WTC11 (cell line): Measurements from ENCODE around the gene RTF1.

ENCODE experiments used
- JUN ChIP-seq: sonication (generic); formaldehyde crosslinking; IDR thresholded peaks from 2 replicates; pipeline ENCODE4 v1.8.0; 2023; ENCODE audit warnings: mild to moderate bottlenecking, missing genetic modification reagents
- TF ChIP-seq, protein P1 (sequence below): fragments of 200-600 bp; IDR thresholded peaks from 2 replicates; pipeline ENCODE4 v1.8.0; 2022; ENCODE audit warnings: antibody characterized with exemption
- TF ChIP-seq, protein P2 (sequence below): sonication (generic); formaldehyde crosslinking; conservative IDR thresholded peaks from 2 replicates; pipeline ENCODE4 v1.8.1; 2023; ENCODE audit warnings: mild to moderate bottlenecking, low read depth, missing genetic modification reagents, moderate library complexity
- TF ChIP-seq, protein P3 (sequence below): sonication (generic); formaldehyde crosslinking; IDR thresholded peaks from 2 replicates; pipeline ENCODE4 v1.8.0; 2023; ENCODE audit warnings: mild to moderate bottlenecking, missing genetic modification reagents

DNA sequence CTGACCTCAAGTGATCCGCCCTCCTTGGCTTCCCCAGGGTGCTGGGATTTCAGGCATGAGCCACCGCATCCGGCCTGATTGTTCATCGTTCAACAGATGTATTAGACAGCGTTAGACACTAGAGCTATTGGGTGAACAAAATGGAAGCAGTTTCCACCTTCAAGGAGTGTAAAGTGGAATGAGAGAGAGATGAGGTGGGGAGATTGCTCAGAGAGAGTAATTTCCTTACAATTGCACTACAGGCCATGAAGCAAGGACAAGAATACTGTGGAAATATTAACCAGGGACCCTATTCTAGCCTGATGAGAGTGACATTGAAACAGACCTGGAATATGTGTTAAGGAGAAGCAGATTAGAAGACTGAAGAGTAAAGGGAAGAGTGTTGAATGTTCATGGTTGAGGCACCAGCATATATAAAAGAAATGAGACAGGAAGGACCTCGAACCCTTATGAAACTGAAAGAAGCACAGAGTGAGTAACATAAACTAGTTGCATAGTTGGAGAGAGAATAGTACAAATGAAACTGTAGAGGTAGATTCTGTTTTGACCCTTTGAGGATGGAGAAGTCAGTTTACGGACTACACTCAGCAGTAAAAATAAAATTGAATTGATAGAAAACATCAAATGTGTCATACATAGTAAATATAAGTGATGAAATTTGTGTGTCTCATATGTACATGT is 7.2 kb downstream of the RTF1 start:
- TF ChIP-seq, protein P1, sequence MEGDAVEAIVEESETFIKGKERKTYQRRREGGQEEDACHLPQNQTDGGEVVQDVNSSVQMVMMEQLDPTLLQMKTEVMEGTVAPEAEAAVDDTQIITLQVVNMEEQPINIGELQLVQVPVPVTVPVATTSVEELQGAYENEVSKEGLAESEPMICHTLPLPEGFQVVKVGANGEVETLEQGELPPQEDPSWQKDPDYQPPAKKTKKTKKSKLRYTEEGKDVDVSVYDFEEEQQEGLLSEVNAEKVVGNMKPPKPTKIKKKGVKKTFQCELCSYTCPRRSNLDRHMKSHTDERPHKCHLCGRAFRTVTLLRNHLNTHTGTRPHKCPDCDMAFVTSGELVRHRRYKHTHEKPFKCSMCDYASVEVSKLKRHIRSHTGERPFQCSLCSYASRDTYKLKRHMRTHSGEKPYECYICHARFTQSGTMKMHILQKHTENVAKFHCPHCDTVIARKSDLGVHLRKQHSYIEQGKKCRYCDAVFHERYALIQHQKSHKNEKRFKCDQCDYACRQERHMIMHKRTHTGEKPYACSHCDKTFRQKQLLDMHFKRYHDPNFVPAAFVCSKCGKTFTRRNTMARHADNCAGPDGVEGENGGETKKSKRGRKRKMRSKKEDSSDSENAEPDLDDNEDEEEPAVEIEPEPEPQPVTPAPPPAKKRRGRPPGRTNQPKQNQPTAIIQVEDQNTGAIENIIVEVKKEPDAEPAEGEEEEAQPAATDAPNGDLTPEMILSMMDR, result no peak
- no peak for TF ChIP-seq JUN (CRISPR knock-in tag)
- TF ChIP-seq, protein P2, sequence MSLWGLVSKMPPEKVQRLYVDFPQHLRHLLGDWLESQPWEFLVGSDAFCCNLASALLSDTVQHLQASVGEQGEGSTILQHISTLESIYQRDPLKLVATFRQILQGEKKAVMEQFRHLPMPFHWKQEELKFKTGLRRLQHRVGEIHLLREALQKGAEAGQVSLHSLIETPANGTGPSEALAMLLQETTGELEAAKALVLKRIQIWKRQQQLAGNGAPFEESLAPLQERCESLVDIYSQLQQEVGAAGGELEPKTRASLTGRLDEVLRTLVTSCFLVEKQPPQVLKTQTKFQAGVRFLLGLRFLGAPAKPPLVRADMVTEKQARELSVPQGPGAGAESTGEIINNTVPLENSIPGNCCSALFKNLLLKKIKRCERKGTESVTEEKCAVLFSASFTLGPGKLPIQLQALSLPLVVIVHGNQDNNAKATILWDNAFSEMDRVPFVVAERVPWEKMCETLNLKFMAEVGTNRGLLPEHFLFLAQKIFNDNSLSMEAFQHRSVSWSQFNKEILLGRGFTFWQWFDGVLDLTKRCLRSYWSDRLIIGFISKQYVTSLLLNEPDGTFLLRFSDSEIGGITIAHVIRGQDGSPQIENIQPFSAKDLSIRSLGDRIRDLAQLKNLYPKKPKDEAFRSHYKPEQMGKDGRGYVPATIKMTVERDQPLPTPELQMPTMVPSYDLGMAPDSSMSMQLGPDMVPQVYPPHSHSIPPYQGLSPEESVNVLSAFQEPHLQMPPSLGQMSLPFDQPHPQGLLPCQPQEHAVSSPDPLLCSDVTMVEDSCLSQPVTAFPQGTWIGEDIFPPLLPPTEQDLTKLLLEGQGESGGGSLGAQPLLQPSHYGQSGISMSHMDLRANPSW, result no peak
- TF ChIP-seq, protein P3, sequence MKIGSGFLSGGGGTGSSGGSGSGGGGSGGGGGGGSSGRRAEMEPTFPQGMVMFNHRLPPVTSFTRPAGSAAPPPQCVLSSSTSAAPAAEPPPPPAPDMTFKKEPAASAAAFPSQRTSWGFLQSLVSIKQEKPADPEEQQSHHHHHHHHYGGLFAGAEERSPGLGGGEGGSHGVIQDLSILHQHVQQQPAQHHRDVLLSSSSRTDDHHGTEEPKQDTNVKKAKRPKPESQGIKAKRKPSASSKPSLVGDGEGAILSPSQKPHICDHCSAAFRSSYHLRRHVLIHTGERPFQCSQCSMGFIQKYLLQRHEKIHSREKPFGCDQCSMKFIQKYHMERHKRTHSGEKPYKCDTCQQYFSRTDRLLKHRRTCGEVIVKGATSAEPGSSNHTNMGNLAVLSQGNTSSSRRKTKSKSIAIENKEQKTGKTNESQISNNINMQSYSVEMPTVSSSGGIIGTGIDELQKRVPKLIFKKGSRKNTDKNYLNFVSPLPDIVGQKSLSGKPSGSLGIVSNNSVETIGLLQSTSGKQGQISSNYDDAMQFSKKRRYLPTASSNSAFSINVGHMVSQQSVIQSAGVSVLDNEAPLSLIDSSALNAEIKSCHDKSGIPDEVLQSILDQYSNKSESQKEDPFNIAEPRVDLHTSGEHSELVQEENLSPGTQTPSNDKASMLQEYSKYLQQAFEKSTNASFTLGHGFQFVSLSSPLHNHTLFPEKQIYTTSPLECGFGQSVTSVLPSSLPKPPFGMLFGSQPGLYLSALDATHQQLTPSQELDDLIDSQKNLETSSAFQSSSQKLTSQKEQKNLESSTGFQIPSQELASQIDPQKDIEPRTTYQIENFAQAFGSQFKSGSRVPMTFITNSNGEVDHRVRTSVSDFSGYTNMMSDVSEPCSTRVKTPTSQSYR (CRISPR knock-in tag), result no peak
